ENCODE data around the gene DEAF1.

The DEAF1 gene

GRCh38 chr11:721247-721740 is 26.3 kb upstream of the DEAF1 start:
- DNase-seq = no peak

GRCh38 chr11:720642-721246 is 25.7 kb upstream of the DEAF1 start:
- DNase-seq = no peak

DNA sequence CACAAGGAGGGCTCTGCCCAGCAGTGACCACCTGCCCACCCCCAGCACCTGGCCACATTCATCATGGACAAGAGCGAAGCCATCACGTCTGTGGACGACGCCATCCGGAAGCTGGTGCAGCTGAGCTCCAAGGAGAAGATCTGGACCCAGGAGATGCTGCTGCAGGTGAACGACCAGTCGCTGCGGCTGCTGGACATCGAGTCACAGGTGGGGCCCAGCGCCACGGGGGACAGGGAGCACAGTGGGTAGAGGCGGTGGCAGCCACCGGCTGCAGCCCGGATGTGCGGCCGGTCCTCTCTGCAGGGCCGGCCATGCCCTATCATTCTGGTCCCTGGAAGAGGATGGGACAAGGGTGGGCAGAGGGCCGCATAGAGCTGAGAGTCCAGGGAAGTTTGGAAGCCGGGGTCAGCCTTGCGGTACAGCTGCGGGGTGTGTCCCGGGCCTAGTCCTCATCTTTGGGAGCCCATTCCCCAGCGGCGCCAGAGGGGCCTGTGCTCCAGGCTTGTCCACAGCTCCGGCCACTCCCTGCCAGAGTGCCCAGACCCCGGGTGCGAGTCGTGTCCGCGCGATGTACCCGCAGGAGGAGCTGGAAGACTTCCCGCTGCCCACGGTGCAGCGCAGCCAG is 25.1 kb upstream of the DEAF1 start:
- DNase-seq = no peak

DNA sequence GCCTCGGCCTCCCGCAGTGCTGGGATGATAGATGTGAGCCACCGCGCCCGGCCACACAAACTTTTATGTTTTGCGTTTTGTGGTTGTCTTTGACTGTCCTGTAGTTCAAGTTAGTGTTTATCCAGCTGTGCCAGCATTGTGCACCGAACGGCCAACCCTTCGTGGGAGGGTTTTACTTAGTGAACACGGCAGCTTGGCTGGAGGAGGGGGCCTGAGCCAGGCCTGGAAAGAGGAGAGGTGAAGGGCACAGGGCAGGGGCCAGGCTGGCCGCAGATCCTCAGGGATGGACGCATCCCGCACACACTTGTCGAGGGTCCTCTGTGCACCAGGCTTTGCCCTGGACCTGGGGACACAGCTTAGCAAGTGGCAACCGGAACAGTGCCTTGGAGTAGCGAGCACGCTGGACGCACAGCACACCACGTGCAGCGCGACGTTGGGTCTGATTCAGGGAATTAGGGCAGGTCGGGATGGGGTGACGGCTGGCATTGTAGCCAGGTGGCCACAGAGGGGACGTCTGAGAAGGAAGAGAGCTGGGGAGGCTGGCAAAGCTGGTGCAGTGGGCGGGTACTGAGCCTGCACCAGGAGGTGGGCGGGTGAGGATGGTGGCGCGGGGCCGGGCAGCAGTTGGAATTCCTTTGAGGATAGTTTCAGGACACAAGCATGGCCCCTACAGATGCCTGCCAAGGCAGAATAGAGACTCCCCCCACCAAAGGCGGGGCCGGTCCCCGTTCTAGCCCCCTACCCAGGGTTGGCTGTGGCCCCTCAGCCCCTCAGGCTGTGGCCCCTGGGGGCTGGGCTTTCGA is 24.4 kb upstream of the DEAF1 start:
- DNase-seq = no peak

DNA sequence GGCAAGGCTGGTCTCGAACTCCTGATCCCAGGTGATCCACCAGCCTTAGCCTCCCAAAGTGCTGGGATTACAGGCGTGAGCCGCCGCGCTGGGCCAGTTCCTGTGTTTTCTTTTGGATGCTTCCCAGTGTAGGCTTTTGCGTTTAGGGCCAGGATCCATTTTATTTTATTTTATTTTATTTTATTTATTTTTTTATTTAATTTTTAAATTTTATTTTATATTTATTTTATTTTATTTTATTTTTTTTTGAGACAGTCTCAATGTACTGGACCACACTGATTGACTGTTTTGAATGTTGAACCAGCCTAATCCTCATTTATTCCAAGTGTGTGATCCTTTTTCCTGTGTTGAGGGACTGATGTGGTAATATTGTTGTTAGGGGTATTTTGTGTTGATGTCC is 19.4 kb upstream of the DEAF1 start:
- no peak for DNase-seq

DNA sequence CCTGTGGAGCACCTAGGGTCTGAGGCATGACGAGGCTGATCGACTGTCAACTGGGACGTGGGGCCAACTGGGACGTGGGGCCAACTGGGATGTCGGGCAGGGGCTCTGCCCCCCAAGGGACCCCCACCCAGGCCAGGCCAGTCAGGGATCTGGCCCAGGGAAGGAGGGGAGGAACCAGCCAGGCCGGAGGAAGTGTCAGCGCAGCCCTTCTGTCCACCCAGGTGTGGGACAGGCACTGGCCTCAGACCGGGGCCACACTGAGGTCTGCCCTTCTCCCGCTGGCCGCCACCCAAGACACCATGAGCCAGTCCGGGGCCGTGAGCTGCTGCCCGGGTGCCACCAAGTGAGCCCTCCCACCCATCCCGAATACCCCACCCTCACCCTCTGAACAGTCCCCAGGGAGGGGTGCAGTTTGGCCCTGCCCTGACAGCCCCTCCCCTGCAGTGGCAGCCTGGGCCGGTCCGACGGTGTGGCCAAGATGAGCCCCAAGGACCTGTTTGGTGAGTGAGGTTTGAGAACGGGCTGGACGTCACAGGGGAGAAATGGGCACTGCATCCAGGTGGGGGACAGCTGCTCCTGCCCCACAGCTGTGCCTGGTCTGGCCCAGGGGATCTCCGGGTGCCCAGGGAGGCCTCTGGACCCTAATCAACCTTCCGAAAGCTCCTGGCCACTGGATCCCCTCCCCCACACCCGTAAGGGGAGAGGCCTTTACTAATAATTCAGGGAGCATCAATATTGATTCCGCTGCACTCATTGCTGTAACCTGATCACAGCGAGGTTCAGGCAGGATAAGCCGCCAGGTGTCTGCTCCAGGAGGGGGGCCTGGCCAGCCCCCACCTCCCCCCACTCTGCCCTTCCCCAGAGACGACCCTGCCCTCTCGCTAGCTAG is 14.3 kb upstream of the DEAF1 start:
- no peak for DNase-seq

DNA sequence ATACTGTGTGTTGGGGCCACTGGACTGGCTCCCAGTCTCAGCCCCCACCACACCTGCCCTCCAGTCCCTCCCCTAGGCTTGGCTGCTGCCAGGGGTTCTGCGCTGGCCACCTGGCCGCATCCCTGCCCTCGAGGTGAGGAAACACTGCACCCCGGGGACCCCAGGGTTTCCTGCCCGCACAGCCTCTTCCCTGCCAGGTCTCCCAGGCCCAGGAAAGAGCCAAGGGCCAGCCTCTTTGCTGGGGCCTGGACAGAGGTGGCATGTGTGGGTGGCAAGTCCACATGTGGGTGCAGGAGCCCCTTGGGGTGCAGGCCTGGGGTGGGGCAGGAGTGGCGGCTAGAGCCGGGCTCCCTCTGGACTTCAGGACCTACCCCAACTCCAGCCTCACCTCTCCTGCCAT is 13.5 kb upstream of the DEAF1 start:
- no peak for DNase-seq

- DNase-seq = no peak
Measured at GRCh38 chr11:707817-708420, 12.9 kb upstream of the DEAF1 start.

DNA sequence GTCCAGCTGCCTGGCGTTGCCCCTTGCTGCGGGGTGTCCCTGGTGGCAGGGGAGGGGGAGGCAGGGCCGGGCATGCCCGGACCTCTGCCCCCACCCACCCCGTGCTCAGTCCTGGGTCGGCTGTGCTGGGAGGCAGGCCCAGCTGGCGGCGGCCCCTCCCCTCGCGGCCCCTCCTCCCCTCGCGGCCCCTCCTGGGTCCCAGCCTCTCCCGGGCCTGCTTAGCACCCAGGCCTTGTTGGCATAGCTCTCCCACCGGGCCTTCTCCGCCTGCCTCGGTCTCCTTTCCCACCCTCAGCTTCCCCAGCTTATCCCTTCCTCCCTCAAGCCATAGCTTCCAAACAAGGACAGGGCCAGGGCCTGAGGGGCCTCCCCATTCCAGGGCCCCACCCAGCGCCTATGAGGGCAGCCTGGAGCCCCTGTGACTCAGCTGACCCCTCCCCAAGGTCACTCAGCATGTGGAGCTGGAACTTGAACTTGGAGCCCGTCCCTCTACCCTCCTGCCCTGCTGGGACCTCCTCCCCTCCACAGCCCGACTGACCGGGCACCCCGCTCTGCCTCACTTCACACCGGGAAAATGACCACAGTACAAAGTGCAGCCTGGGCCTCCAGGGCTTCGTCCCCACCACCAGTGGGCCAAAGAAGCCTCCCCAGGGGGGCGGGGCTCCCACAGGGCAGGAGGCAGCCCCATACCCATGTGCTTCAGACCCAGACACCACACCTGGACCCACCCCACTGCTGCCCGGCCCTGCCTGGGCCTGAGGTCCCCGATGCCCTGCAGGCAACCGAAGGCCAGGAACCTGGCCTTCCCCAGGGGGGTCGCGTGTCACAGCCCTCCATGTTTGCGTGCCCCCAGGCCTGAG is 12.2 kb upstream of the DEAF1 start:
- DNase-seq = no peak

DNA sequence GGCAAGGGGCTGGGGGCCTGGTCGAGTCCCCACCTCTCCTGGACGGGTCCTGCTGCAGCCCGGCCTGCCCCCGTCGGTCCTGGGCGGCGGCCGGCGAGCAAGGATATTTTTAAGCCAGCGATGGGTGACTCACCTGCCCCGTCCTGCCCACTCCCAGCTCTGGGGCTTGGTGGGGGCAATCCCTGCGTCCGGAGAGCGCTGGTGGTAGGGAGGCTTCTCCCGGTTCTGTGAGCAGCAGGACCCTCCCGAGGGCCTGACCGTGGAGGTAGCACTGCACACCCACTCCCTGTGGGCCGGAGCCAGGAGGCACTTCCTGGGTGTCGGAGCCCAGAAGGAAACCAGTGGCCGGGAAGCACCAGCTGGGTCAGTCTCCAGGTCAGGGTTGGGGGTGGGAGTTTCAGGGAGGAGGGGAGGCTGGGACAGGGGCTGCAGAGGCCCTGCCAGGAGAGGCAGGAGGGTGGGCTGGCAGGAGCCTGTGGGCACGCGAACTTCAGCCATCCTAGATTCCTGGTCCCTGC is 11.5 kb upstream of the DEAF1 start:
- DNase-seq = no peak

GRCh38 chr11:705646-706438 is 10.8 kb upstream of the DEAF1 start, which contains the start of gene EPS8L2:
EPS8L2 (plus strand) TSS chr11:706231; CDS start chr11:709408, 3,177 bp downstream.
- no peak for DNase-seq

GRCh38 chr11:704781-705645 is 10.0 kb upstream of the DEAF1 start:
- no peak for DNase-seq

DNA sequence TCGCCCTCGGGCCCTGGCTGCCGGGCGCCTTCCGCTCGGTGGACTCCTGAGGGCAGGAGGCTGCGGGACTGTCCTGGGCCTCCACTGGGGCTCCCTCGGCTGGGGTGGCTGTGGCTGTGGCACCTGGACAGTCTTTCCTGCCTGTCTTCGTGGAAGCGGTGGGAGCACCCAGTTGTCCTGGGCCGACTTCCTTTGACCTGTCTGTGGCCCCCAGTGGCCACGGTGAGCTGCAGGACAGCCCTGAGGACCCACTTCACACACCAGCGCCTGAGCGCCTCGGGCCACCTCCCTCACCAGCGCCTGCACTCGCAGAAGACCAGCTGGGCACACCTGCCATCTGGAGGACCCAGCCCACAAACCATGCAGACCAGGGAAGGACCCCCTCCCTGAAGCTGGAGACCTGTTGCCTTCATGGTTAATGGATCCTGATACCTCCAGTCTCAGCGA is 9.2 kb upstream of the DEAF1 start:
- no peak for DNase-seq

- no peak for DNase-seq
Measured at GRCh38 chr11:703506-703905, 8.5 kb upstream of the DEAF1 start.

GRCh38 chr11:702462-703461 is 7.7 kb upstream of the DEAF1 start:
- DNase-seq = no peak

GRCh38 chr11:701741-702461 is 6.9 kb upstream of the DEAF1 start:
- no peak for DNase-seq

DNA sequence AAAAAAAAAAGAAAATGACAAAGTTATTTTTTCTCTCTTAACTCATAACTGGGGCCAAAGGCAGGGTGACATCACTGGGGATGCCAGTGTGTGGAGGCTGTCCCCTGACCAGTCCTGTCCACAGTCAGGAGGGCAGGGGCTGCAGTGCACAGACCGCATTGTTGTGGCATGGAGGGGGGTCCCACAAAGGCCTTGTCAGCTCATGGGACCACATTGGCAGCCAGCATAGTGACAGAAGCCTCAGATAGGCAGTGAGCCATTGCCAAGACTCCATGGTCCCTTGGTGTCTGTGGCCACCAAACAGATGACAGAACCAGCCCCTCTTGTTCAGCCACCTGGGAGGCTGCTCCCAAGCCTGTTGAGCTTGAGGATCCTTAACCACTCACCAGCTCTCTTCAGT is 4.7 kb upstream of the DEAF1 start:
- DNase-seq = no peak

Data from NCI-H2107 (cell line).